ENCODE results near the gene SMYD3.
A peak's percentile ranks its signal among the peaks of the same experiment; 100 is the strongest.

The SMYD3 gene

GRCh38 chr1:246459221-246459620 lies 47.9 kb downstream of the SMYD3 start:
- DNase-seq, result no peak

GRCh38 chr1:246455476-246455875 lies 51.6 kb downstream of the SMYD3 start:
- DNase-seq, result no peak

- DNase-seq, result no peak
These were observed 52.4 kb downstream of the SMYD3 start for GRCh38 chr1:246454655-246455054.

- DNase-seq, result peak; percentile 11
These were observed 56.3 kb downstream of the SMYD3 start for GRCh38 chr1:246450611-246451251.

- no peak for DNase-seq
These were observed 58.7 kb downstream of the SMYD3 start for GRCh38 chr1:246448373-246448772.

GRCh38 chr1:246447501-246447900 lies 59.6 kb downstream of the SMYD3 start:
- no peak for DNase-seq

GRCh38 chr1:246445503-246445902 lies 61.6 kb downstream of the SMYD3 start:
- peak; percentile 25 for DNase-seq

- no peak for DNase-seq
These were observed 62.5 kb downstream of the SMYD3 start for GRCh38 chr1:246444617-246445016.

- DNase-seq, result no peak
These were observed 69.1 kb downstream of the SMYD3 start for GRCh38 chr1:246437961-246438360.

- no peak for DNase-seq
These were observed 71.5 kb downstream of the SMYD3 start for GRCh38 chr1:246435421-246436041.

GRCh38 chr1:246434335-246434734 lies 72.7 kb downstream of the SMYD3 start:
- no peak for DNase-seq

- DNase-seq, result no peak
These were observed 78.4 kb downstream of the SMYD3 start for GRCh38 chr1:246428542-246429308.

GRCh38 chr1:246427611-246428010 lies 79.5 kb downstream of the SMYD3 start:
- no peak for DNase-seq

- DNase-seq, result no peak
These were observed 81.2 kb downstream of the SMYD3 start for GRCh38 chr1:246425895-246426294.

GRCh38 chr1:246425139-246425794 lies 81.8 kb downstream of the SMYD3 start:
- DNase-seq, result no peak

- no peak for DNase-seq
These were observed 86.8 kb downstream of the SMYD3 start for GRCh38 chr1:246420300-246420699.

- peak; percentile 28 for DNase-seq
These were observed 88.3 kb downstream of the SMYD3 start for GRCh38 chr1:246418565-246419312.

GRCh38 chr1:246417813-246418564 lies 89.1 kb downstream of the SMYD3 start:
- no peak for DNase-seq

- no peak for DNase-seq
These were observed 89.8 kb downstream of the SMYD3 start for GRCh38 chr1:246417152-246417812.

- no peak for DNase-seq
These were observed 90.8 kb downstream of the SMYD3 start for GRCh38 chr1:246416261-246416660.

GRCh38 chr1:246415028-246415427 lies 92.1 kb downstream of the SMYD3 start:
- DNase-seq, result no peak
